ENCODE data around the gene CCL7.
"Not testable (repeated sequence)": the region's sequence is repeated elsewhere in the genome, so short reads cannot be mapped to it uniquely, and the experiment has no call there.

CCL7 gene

GRCh38 chr17:34269969-34270368, at the start of gene CCL7:
CCL7 (plus strand) TSS chr17:34270221; CDS start chr17:34270291, 70 bp downstream.
- no peak for DNase-seq (ENCODE audit: low read depth)

- DNase-seq (ENCODE audit: low read depth): no peak
Observed at GRCh38 chr17:34220752-34221395, 49.1 kb upstream of the CCL7 start.

- DNase-seq (ENCODE audit: low read depth): no peak
Observed at GRCh38 chr17:34221411-34221810, 48.6 kb upstream of the CCL7 start.

GRCh38 chr17:34222722-34223497, 47.1 kb upstream of the CCL7 start:
- DNase-seq (ENCODE audit: low read depth): no peak

GRCh38 chr17:34225046-34225445, 45.0 kb upstream of the CCL7 start:
- DNase-seq (ENCODE audit: low read depth): no peak

GRCh38 chr17:34226011-34226743, 43.8 kb upstream of the CCL7 start:
- no peak for DNase-seq (ENCODE audit: low read depth)

GRCh38 chr17:34226744-34227034, 43.3 kb upstream of the CCL7 start:
- DNase-seq (ENCODE audit: low read depth): no peak

GRCh38 chr17:34227293-34227692, 42.7 kb upstream of the CCL7 start:
- DNase-seq (ENCODE audit: low read depth): not testable (repeated sequence)

GRCh38 chr17:34227707-34228106, 42.3 kb upstream of the CCL7 start:
- DNase-seq (ENCODE audit: low read depth): no peak

- no peak for DNase-seq (ENCODE audit: low read depth)
Observed at GRCh38 chr17:34228781-34229180, 41.2 kb upstream of the CCL7 start.

GRCh38 chr17:34230342-34230741, 39.7 kb upstream of the CCL7 start:
- DNase-seq (ENCODE audit: low read depth): no peak

GRCh38 chr17:34234616-34235015, 35.4 kb upstream of the CCL7 start:
- no peak for DNase-seq (ENCODE audit: low read depth)

GRCh38 chr17:34235389-34236028, 34.5 kb upstream of the CCL7 start:
- DNase-seq (ENCODE audit: low read depth): no peak

- no peak for DNase-seq (ENCODE audit: low read depth)
Observed at GRCh38 chr17:34236281-34236892, 33.6 kb upstream of the CCL7 start.

- DNase-seq (ENCODE audit: low read depth): no peak
Observed at GRCh38 chr17:34237458-34237857, 32.6 kb upstream of the CCL7 start.

- no peak for DNase-seq (ENCODE audit: low read depth)
Observed at GRCh38 chr17:34241062-34241461, 29.0 kb upstream of the CCL7 start.

- DNase-seq (ENCODE audit: low read depth): no peak
Observed at GRCh38 chr17:34242587-34243363, 27.2 kb upstream of the CCL7 start.

GRCh38 chr17:34243364-34244320, 26.4 kb upstream of the CCL7 start:
- DNase-seq (ENCODE audit: low read depth): no peak

GRCh38 chr17:34245351-34245905, 24.6 kb upstream of the CCL7 start:
- no peak for DNase-seq (ENCODE audit: low read depth)

GRCh38 chr17:34246446-34246845, 23.6 kb upstream of the CCL7 start:
- no peak for DNase-seq (ENCODE audit: low read depth)

Data from activated T-cell treated with anti-CD3 and anti-CD28 coated beads for 1 hour (primary cell).